Muscle of leg (tissue), 11 donors: ENCODE results near the gene TBRG4. TPM values are rescaled to one million over a fixed set of nuclear protein-coding genes. Genes with fewer than 3 reads are reported as not detected.
"Not testable (repeated sequence)": the region's sequence is repeated elsewhere in the genome, so short reads cannot be mapped to it uniquely, and the experiment has no call there.

Experiments used
- DNase-seq: peaks from one replicate; pipeline ENCODE4 v3.0.0; 2013
- H3K27ac ChIP-seq: one replicate; pipeline ENCODE4 v1.5.1; 2013; ENCODE audit warnings: mild to moderate bottlenecking, low read length, control low read depth
- H3K27me3 ChIP-seq: one replicate; pipeline ENCODE4 v1.6.1; 2013; ENCODE audit warnings: low read length; ENCODE audit not compliant: control insufficient read depth, insufficient read depth
- H3K36me3 ChIP-seq: one replicate; pipeline ENCODE4 v1.6.1; 2013; ENCODE audit warnings: low read length; ENCODE audit not compliant: control insufficient read depth, insufficient read depth
- H3K4me1 ChIP-seq: one replicate; pipeline ENCODE4 v1.6.1; 2013; ENCODE audit warnings: low read length; ENCODE audit not compliant: control insufficient read depth, insufficient read depth
- H3K4me3 ChIP-seq: one replicate; pipeline ENCODE4 v1.5.1; 2013; ENCODE audit warnings: low read length, control low read depth
- H3K9me3 ChIP-seq: replicated peaks from 2 replicates; pipeline ENCODE4 v1.6.1; 2013; ENCODE audit warnings: low read depth, low read length; ENCODE audit not compliant: control insufficient read depth
- WGBS: methylation state at CpG from one replicate; pipeline ENCODE4 v1.1.5; 2013; ENCODE audit warnings: missing lambda C conversion rate; ENCODE audit not compliant: insufficient coverage; 5-methylcytosine and 5-hydroxymethylcytosine counted together
- polyA plus RNA-seq, 8 donors: library from polyadenylated mRNA; unstranded; fragments of 120-200 nt; gene quantifications; one replicate each; pipeline versions ENCODE4 v1.2.1 to v1.2.3, GENCODE V29; 2013; ENCODE audit warnings: inconsistent platforms in 1 of 8, low replicate concordance in 1 of 8; ENCODE audit not compliant: insufficient read length in 8 of 8, insufficient read depth in 1 of 8
- total RNA-seq: library from RNA; stranded (reverse); fragments of 120-200 nt; gene quantifications from one replicate; pipeline ENCODE4 v1.2.4, GENCODE V29; 2013

TBRG4 gene
- total and polyA plus RNA-seq, 9 donors: 35.5 to 45.2 (median 39.6) TPM

- Histone ChIP-seq H3K4me1 (no peaks in the 10 kb centered on the region), H3K27me3 (peaks cover 7% of the 10 kb centered on the region), H3K27ac (no peak overlapping the region), H3K36me3 (no peaks in the 10 kb centered on the region), H3K4me3 (no peak overlapping the region), H3K9me3 (no peaks in the 10 kb centered on the region)
- DNase-seq: no peak
- no CpG with 5 or more reads among the region's 3 CpGs for WGBS
Observed at GRCh38 chr7:45119550-45119949, 8.1 kb upstream of the TBRG4 start.

- Histone ChIP-seq H3K27ac (no peak overlapping the region), H3K4me1 (no peaks in the 10 kb centered on the region), H3K36me3 (no peaks in the 10 kb centered on the region), H3K9me3 (no peaks in the 10 kb centered on the region), H3K27me3 (peaks cover 7% of the 10 kb centered on the region), H3K4me3 (no peak overlapping the region)
- no CpG with 5 or more reads among the region's 3 CpGs for WGBS
- no peak for DNase-seq
Observed at GRCh38 chr7:45118889-45119331, 7.4 kb upstream of the TBRG4 start.

- Histone ChIP-seq H3K9me3 (no peaks in the 10 kb centered on the region), H3K27me3 (peaks cover 7% of the 10 kb centered on the region), H3K36me3 (no peaks in the 10 kb centered on the region), H3K27ac (no peak overlapping the region), H3K4me1 (no peaks in the 10 kb centered on the region), H3K4me3 (no peak overlapping the region)
- WGBS: 92% methylated on average over 1 of the region's 4 CpGs
- no peak for DNase-seq
Observed at GRCh38 chr7:45118292-45118691, 6.8 kb upstream of the TBRG4 start.

GRCh38 chr7:45117582-45117981 lies 6.1 kb upstream of the TBRG4 start:
- H3K9me3 ChIP-seq: no peaks in the 10 kb centered on the region
- H3K36me3 ChIP-seq: no peaks in the 10 kb centered on the region
- no peak overlapping the region for H3K4me3 ChIP-seq
- 79% methylated on average over 3 of the region's 4 CpGs for WGBS
- peaks cover under 1% of the 10 kb centered on the region for H3K4me1 ChIP-seq
- H3K27ac ChIP-seq: no peak overlapping the region
- no peak for DNase-seq
- peaks cover 7% of the 10 kb centered on the region for H3K27me3 ChIP-seq

GRCh38 chr7:45116048-45116447 lies 4.6 kb upstream of the TBRG4 start:
- no CpG with 5 or more reads among the region's 1 CpG for WGBS
- H3K9me3 ChIP-seq: no peaks in the 10 kb centered on the region
- H3K4me3 ChIP-seq: no peak overlapping the region
- peaks cover 7% of the 10 kb centered on the region for H3K4me1 ChIP-seq
- no peaks in the 10 kb centered on the region for H3K36me3 ChIP-seq
- DNase-seq: no peak
- no peak overlapping the region for H3K27ac ChIP-seq
- peaks cover 7% of the 10 kb centered on the region for H3K27me3 ChIP-seq

- no peaks in the 10 kb centered on the region for H3K9me3 ChIP-seq
- H3K27me3 ChIP-seq: peaks cover 7% of the 10 kb centered on the region
- H3K27ac ChIP-seq: no peak overlapping the region
- H3K4me1 ChIP-seq: peaks cover 10% of the 10 kb centered on the region
- no peak for DNase-seq
- H3K4me3 ChIP-seq: no peak overlapping the region
- H3K36me3 ChIP-seq: no peaks in the 10 kb centered on the region
Observed at GRCh38 chr7:45114926-45115325, 3.4 kb upstream of the TBRG4 start.

GRCh38 chr7:45114257-45114656 lies 2.8 kb upstream of the TBRG4 start:
- WGBS: no CpG with 5 or more reads among the region's 1 CpG
- H3K4me3 ChIP-seq: not testable (repeated sequence)
- H3K4me1 ChIP-seq: peaks cover 10% of the 10 kb centered on the region

GRCh38 chr7:45112648-45113047 lies 1.2 kb upstream of the TBRG4 start:
- Histone ChIP-seq H3K4me1 (peaks cover 10% of the 10 kb centered on the region), H3K36me3 (peaks cover 17% of the 10 kb centered on the region), H3K27me3 (peaks cover 7% of the 10 kb centered on the region), H3K27ac (no peak overlapping the region), H3K9me3 (no peaks in the 10 kb centered on the region), H3K4me3 (no peak overlapping the region)
- no peak for DNase-seq
- no CpG with 5 or more reads among the region's 1 CpG for WGBS

More at GRCh38 chr7:45114257-45114656, 2.8 kb upstream of the TBRG4 start:
- not testable (repeated sequence) for DNase-seq, H3K27me3 ChIP-seq, H3K27ac ChIP-seq, H3K36me3 ChIP-seq, H3K9me3 ChIP-seq

GRCh38 chr7:45108863-45109262 lies 2.6 kb downstream of the TBRG4 start:
- Histone ChIP-seq H3K27ac (no peak overlapping the region), H3K27me3 (no peaks in the 10 kb centered on the region), H3K4me1 (peaks cover 10% of the 10 kb centered on the region), H3K4me3 (no peak overlapping the region), H3K9me3 (no peaks in the 10 kb centered on the region), H3K36me3 (peaks cover 52% of the 10 kb centered on the region)
- 94% methylated on average over 8 of the region's 8 CpGs for WGBS
- no peak for DNase-seq

GRCh38 chr7:45107356-45107755 lies 4.1 kb downstream of the TBRG4 start:
- no peak overlapping the region for H3K4me3 ChIP-seq
- H3K4me1 ChIP-seq: peaks cover 7% of the 10 kb centered on the region
- no CpG with 5 or more reads among the region's 3 CpGs for WGBS
- DNase-seq: no peak
- peaks cover 67% of the 10 kb centered on the region for H3K36me3 ChIP-seq
- no peak overlapping the region for H3K27ac ChIP-seq
- no peaks in the 10 kb centered on the region for H3K27me3 ChIP-seq
- no peaks in the 10 kb centered on the region for H3K9me3 ChIP-seq

- Histone ChIP-seq H3K27ac (no peak overlapping the region), H3K9me3 (no peaks in the 10 kb centered on the region), H3K4me3 (no peak overlapping the region), H3K36me3 (peaks cover 73% of the 10 kb centered on the region), H3K27me3 (no peaks in the 10 kb centered on the region), H3K4me1 (peaks cover 3% of the 10 kb centered on the region)
- DNase-seq: no peak
- 83% methylated on average over 1 of the region's 8 CpGs for whole genome bisulfite sequencing
Observed at GRCh38 chr7:45106820-45107219, 4.7 kb downstream of the TBRG4 start.
